SK-N-SH (cell line): ENCODE data around the gene GPT2. TPM values are rescaled to one million over a fixed set of nuclear protein-coding genes. Genes with fewer than 3 reads are reported as not detected.

Source experiments
- CTCF ChIA-PET: fragments of 300-600, 350-600 bp; formaldehyde crosslinking; extraction: SDS; loops from one replicate; lab custom pipeline; 2021; lab: Yijun Ruan, JAX
- POLR2A ChIA-PET: fragments of 350-600 bp; sonication (Branson Sonifier 250); formaldehyde crosslinking; extraction: SDS; loops from one replicate; lab custom pipeline; 2020; ENCODE audit warnings: antibody characterized with exemption, inconsistent platforms; lab: Yijun Ruan, JAX
- DNase-seq: peaks from one replicate; pipeline ENCODE4 v3.0.0; 2012
- H2AFZ ChIP-seq: fragments of 200-600 bp; sonication (generic); 2 replicates; pipeline ENCODE4 v1.8.1; 2016; ENCODE audit warnings: antibody characterized with exemption, mild to moderate bottlenecking, low read depth
- H3F3A ChIP-seq: fragments of 200-600 bp; sonication (generic); replicated peaks from 2 replicates; pipeline ENCODE3; 2016; ENCODE audit warnings: antibody characterized with exemption, mild to moderate bottlenecking; ENCODE audit not compliant: insufficient read depth
- H3K27ac ChIP-seq, 2 experiments: fragments of 200-500 bp in 1 of 2; fragments of 200-600 bp in 1 of 2; sonication (Bioruptor generic) in 1 of 2; sonication (generic), shearing (Covaris generic) in 1 of 2; 2 replicates each; pipeline versions ENCODE4 v1.5.1 to v1.6.1; 2014 to 2016; ENCODE audit warnings: low read depth in 2 of 2, inconsistent platforms in 1 of 2, low read length in 1 of 2, mild to moderate bottlenecking in 1 of 2, mixed read lengths in 1 of 2
- H3K27me3 ChIP-seq: fragments of 200-600 bp; sonication (generic), shearing (Covaris generic); 2 replicates; pipeline ENCODE4 v1.6.1; 2016; ENCODE audit warnings: mixed run types; ENCODE audit not compliant: insufficient read depth
- H3K36me3 ChIP-seq, 2 experiments: fragments of 200-500 bp in 1 of 2; fragments of 200-600 bp in 1 of 2; sonication (Bioruptor generic) in 1 of 2; sonication (generic) in 1 of 2; replicated peaks in 1 of 2; 2 replicates each; pipeline versions ENCODE3 to v1.5.1; 2014 to 2016; ENCODE audit warnings: low read length in 1 of 2, mild to moderate bottlenecking in 1 of 2; ENCODE audit not compliant: insufficient read depth in 2 of 2, control insufficient read depth in 1 of 2
- H3K4me1 ChIP-seq, 2 experiments: fragments of 200-500 bp in 1 of 2; fragments of 200-600 bp in 1 of 2; sonication (Bioruptor generic) in 1 of 2; sonication (generic), shearing (Covaris generic) in 1 of 2; 2 replicates each; pipeline versions ENCODE4 v1.5.1 to v1.6.1; 2014 to 2016; ENCODE audit warnings: low read depth in 1 of 2, low read length in 1 of 2, mixed run types in 1 of 2; ENCODE audit not compliant: insufficient read depth in 2 of 2, control insufficient read depth in 1 of 2
- H3K4me2 ChIP-seq: fragments of 200-600 bp; sonication (generic), shearing (Covaris generic); 2 replicates; pipeline ENCODE4 v1.6.1; 2017; ENCODE audit warnings: mixed run types
- H3K4me3 ChIP-seq, 2 experiments: fragments of 200-500 bp in 1 of 2; fragments of 200-600 bp in 1 of 2; sonication (Bioruptor generic) in 1 of 2; sonication (generic), shearing (Covaris generic) in 1 of 2; 2 replicates each; pipeline versions ENCODE4 v1.5.1 to v1.8.1; 2014 to 2016; ENCODE audit warnings: low read depth in 2 of 2, inconsistent platforms in 1 of 2, low read length in 1 of 2, mild to moderate bottlenecking in 1 of 2, mixed read lengths in 1 of 2, moderate library complexity in 1 of 2
- H3K79me2 ChIP-seq: fragments of 200-600 bp; sonication (generic); 2 replicates; pipeline ENCODE4 v1.8.1; 2017; ENCODE audit warnings: mild to moderate bottlenecking; ENCODE audit not compliant: insufficient read depth
- H3K9ac ChIP-seq: fragments of 200-600 bp; sonication (generic); 2 replicates; pipeline ENCODE4 v1.6.1; 2017; ENCODE audit warnings: mixed run types
- H3K9me2 ChIP-seq: fragments of 200-600 bp; sonication (generic); 2 replicates; pipeline ENCODE4 v1.6.1; 2017; ENCODE audit warnings: mixed run types
- H3K9me3 ChIP-seq: fragments of 200-600 bp; sonication (generic); 2 replicates; pipeline ENCODE4 v1.6.1; 2017; ENCODE audit warnings: mixed run types, mild to moderate bottlenecking, moderate library complexity
- H4K20me1 ChIP-seq: fragments of 200-600 bp; sonication (generic); 2 replicates; pipeline ENCODE4 v1.6.1; 2017; ENCODE audit warnings: mild to moderate bottlenecking, mixed run types; ENCODE audit not compliant: insufficient read depth
- ELF1 ChIP-seq: IDR thresholded peaks from 2 replicates; pipeline ENCODE4 v1.4.0; 2012
- FOSL2 ChIP-seq: IDR thresholded peaks from 2 replicates; pipeline ENCODE4 v1.4.0; 2012; ENCODE audit warnings: low read depth, mild to moderate bottlenecking, moderate library complexity, borderline replicate concordance
- FOXJ3 ChIP-seq: sonication (generic); formaldehyde crosslinking; IDR thresholded peaks from 2 replicates; pipeline ENCODE4 v1.5.1; 2020; ENCODE audit warnings: mild to moderate bottlenecking, missing genetic modification reagents
- GABPA ChIP-seq: IDR thresholded peaks from 2 replicates; pipeline ENCODE4 v1.4.0; 2012; ENCODE audit warnings: low read depth, mild to moderate bottlenecking
- MXI1 ChIP-seq: IDR thresholded peaks from 2 replicates; pipeline ENCODE4 v1.6.1; 2012; ENCODE audit warnings: mild to moderate bottlenecking, low read depth, low read length, improper control_type of control experiment
- NFIC ChIP-seq: IDR thresholded peaks from 2 replicates; pipeline ENCODE4 v1.4.0; 2012; ENCODE audit warnings: borderline replicate concordance
- NRF1 ChIP-seq: IDR thresholded peaks from 2 replicates; pipeline ENCODE4 v1.6.1; 2012; ENCODE audit warnings: low read depth, mild to moderate bottlenecking, low read length
- RAD21 ChIP-seq: IDR thresholded peaks from 2 replicates; pipeline ENCODE4 v1.6.1; 2012; ENCODE audit warnings: mild to moderate bottlenecking, low read length
- RCOR1 ChIP-seq: fragments of 150-350 bp; IDR thresholded peaks from 2 replicates; pipeline ENCODE4 v1.6.1; 2017; ENCODE audit warnings: antibody characterized with exemption, low read length
- SIN3A ChIP-seq: IDR thresholded peaks from 2 replicates; pipeline ENCODE4 v1.6.1; 2012; ENCODE audit warnings: low read depth, mild to moderate bottlenecking, low read length, moderate library complexity, borderline replicate concordance
- SMC3 ChIP-seq: IDR thresholded peaks from 2 replicates; pipeline ENCODE4 v1.6.1; 2012; ENCODE audit warnings: low read depth, low read length, improper control_type of control experiment
- TCF12 ChIP-seq: IDR thresholded peaks from 2 replicates; pipeline ENCODE4 v1.4.0; 2012
- YY1 ChIP-seq: IDR thresholded peaks from 2 replicates; pipeline ENCODE4 v1.4.0; 2012; ENCODE audit warnings: low read depth, mild to moderate bottlenecking
- WGBS: methylation state at CpG from one replicate; pipeline ENCODE4 v1.1.6; 2017; ENCODE audit warnings: low lambda C conversion rate; 5-methylcytosine and 5-hydroxymethylcytosine counted together
- polyA plus RNA-seq, 3 experiments: library from polyadenylated mRNA; depleted of rRNA; stranded (reverse); fragments of >200 nt; gene quantifications; 2 replicates each; pipeline ENCODE4 v1.2.3, GENCODE V29; 2012
- TF ChIP-seq, protein P1 (sequence below): fragments of 150-350 bp; IDR thresholded peaks from 2 replicates; pipeline ENCODE4 v1.6.1; 2017; ENCODE audit warnings: antibody characterized with exemption, low read length, low read depth, borderline replicate concordance
- TF ChIP-seq, protein P2 (sequence below): IDR thresholded peaks from 2 replicates; pipeline ENCODE4 v1.4.0; 2012; ENCODE audit warnings: low read depth, borderline replicate concordance
- TF ChIP-seq, protein P3 (sequence below): IDR thresholded peaks from 2 replicates; pipeline ENCODE4 v1.4.0; 2012; ENCODE audit warnings: low read depth
- TF ChIP-seq, protein P4 (sequence below): IDR thresholded peaks from 2 replicates; pipeline ENCODE4 v1.4.0; 2012; ENCODE audit warnings: low read depth, borderline replicate concordance

GPT2 gene
- polyA plus RNA-seq, 1 of the 3 experiments (the other 2 are of a cell fraction), result 19.9 TPM

DNA sequence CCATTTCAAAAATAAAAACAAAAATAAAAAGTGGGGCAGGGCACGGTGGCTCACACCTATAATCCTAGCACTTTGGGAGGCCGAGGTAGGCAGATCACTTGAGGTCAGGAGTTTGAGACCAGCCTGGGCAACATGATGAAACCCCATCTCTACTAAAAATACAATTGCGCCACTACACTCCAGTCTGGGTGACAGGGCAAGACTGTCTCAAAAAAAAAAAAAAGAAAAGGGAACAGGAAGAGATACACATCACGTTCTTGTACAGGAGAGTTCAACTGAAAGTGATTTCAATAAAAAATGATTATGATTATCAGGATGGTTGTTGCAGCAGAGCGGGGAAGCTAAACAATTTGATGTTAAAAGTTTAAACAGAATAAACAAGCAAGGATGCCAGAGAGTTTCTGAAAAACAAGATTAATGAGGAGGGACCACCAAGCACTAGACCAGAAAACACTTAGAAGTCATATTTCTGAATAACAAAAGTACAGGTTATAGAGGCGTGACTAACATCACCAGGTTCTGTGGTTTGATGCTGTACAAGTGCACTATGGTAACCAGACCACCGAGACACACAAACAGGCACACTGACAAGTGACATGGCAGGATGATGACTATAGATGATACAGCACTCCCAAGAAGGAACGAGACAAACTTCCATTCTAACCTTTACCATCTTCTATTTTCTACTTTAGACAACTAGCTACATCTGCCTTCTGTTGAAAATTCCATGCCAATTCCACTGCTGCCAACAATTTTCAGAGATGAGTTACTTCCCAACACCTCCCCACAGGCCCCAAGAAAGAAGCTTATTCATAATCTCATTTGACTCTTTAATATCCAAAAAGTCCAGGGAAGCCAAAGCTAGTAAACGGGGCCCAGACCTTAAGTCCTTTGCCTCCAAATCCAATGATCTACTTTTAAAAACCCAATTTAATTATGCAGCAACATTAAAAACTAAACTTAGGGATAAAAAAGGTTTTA, 77.5 kb downstream of the GPT2 start:
- Histone ChIP-seq H2AFZ (no peak overlapping the region), H3K27me3 (no peaks in the 10 kb centered on the region), H4K20me1 (peaks cover 38% of the 10 kb centered on the region), H3K36me3 (peaks cover 80 to 82% of the 10 kb centered on the region in 2 experiments), H3F3A (peaks cover 12% of the 10 kb centered on the region), H3K9me2 (no peaks in the 10 kb centered on the region), H3K79me2 (peaks cover 54% of the 10 kb centered on the region), H3K9me3 (no peaks in the 10 kb centered on the region), H3K9ac (no peak overlapping the region), H3K4me1 (peaks cover 0 to 10% of the 10 kb centered on the region in 2 experiments; a peak in 1 of 4 replicates), H3K4me2 (no peak overlapping the region), H3K27ac (peak overlapping the region in 1 of 2 experiments; percentile 39; a peak in 2 of 4 replicates), H3K4me3 (no peak overlapping the region)
- no peak for DNase-seq
- no peak for TF ChIP-seq GABPA
- no peak for TF ChIP-seq FOXJ3
- no peak for TF ChIP-seq TCF12
- no peak for TF ChIP-seq RAD21
- TF ChIP-seq NRF1, result no peak
- no peak for TF ChIP-seq MXI1
- TF ChIP-seq, protein P1, sequence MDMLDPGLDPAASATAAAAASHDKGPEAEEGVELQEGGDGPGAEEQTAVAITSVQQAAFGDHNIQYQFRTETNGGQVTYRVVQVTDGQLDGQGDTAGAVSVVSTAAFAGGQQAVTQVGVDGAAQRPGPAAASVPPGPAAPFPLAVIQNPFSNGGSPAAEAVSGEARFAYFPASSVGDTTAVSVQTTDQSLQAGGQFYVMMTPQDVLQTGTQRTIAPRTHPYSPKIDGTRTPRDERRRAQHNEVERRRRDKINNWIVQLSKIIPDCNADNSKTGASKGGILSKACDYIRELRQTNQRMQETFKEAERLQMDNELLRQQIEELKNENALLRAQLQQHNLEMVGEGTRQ, result no peak
- no peak for TF ChIP-seq SIN3A
- no peak for TF ChIP-seq ELF1
- TF ChIP-seq NFIC, result no peak
- TF ChIP-seq SMC3, result no peak
- TF ChIP-seq, protein P2, sequence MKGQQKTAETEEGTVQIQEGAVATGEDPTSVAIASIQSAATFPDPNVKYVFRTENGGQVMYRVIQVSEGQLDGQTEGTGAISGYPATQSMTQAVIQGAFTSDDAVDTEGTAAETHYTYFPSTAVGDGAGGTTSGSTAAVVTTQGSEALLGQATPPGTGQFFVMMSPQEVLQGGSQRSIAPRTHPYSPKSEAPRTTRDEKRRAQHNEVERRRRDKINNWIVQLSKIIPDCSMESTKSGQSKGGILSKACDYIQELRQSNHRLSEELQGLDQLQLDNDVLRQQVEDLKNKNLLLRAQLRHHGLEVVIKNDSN, result no peak
- TF ChIP-seq, protein P3, sequence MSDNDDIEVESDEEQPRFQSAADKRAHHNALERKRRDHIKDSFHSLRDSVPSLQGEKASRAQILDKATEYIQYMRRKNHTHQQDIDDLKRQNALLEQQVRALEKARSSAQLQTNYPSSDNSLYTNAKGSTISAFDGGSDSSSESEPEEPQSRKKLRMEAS, result no peak
- no peak for TF ChIP-seq YY1
- TF ChIP-seq, protein P4, sequence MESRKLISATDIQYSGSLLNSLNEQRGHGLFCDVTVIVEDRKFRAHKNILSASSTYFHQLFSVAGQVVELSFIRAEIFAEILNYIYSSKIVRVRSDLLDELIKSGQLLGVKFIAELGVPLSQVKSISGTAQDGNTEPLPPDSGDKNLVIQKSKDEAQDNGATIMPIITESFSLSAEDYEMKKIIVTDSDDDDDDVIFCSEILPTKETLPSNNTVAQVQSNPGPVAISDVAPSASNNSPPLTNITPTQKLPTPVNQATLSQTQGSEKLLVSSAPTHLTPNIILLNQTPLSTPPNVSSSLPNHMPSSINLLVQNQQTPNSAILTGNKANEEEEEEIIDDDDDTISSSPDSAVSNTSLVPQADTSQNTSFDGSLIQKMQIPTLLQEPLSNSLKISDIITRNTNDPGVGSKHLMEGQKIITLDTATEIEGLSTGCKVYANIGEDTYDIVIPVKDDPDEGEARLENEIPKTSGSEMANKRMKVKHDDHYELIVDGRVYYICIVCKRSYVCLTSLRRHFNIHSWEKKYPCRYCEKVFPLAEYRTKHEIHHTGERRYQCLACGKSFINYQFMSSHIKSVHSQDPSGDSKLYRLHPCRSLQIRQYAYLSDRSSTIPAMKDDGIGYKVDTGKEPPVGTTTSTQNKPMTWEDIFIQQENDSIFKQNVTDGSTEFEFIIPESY, result no peak
- TF ChIP-seq FOSL2, result no peak
- TF ChIP-seq RCOR1, result no peak
- POLR2A ChIA-PET, result no interaction called here
- WGBS, result 90% methylated on average over 9 of the region's 9 CpGs
- CTCF ChIA-PET, result interaction anchor here (0.6 to 2.4 kb wide), 5 partner anchors 14 to 1230 kb away, joined by 3 to 5 read pairs (median 3); no protein-coding TSS in a partner anchor
